ENCODE measurements around the gene PAX7. TPM values are rescaled to one million over a fixed set of nuclear protein-coding genes. Genes with fewer than 3 reads are reported as not detected.

The PAX7 gene
- total RNA-seq, 1 experiment from 2014 or later, result 0.24 TPM

DNA sequence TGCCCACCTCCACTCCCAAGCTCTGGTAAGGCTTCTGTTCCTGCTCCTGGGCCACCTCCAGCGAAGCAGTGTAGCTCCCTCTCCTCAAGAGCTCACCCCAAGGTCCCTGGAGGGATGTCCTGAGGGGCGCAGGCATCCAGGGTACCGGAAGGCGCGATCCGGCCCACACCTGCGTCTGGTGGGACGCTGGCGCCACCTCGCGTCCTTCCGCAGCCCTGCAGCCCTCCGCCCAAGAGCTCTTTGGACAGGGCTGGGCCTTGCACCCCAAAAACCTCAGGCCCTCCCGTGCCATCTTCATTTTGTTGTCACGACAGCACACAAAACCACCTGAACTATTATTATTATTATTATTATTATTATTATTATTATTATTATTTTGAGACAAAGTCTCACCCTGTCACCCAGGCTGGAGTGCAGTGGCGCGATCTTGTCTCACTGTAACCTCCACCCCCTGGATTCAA lies 49.2 kb upstream of the PAX7 start (continued):
- TF ChIP-seq HMGXB4 (CRISPR knock-in tag; IDR thresholded peaks at IDR 0.05) (no peak), OVOL2 (CRISPR knock-in tag; IDR thresholded peaks at IDR 0.05; ENCODE audit: borderline replicate concordance) (no peak), ZBTB21 (CRISPR knock-in tag; IDR thresholded peaks at IDR 0.05; ENCODE audit: borderline replicate concordance) (no peak), SP1 (CRISPR knock-in tag; conservative IDR thresholded peaks at IDR 0.05) (no peak; the same call in 1 of the 2 replicates), RELA (CRISPR knock-in tag; IDR thresholded peaks at IDR 0.05; ENCODE audit: borderline replicate concordance) (no peak), ETV6 (CRISPR knock-in tag; IDR thresholded peaks at IDR 0.05) (no peak)

DNA sequence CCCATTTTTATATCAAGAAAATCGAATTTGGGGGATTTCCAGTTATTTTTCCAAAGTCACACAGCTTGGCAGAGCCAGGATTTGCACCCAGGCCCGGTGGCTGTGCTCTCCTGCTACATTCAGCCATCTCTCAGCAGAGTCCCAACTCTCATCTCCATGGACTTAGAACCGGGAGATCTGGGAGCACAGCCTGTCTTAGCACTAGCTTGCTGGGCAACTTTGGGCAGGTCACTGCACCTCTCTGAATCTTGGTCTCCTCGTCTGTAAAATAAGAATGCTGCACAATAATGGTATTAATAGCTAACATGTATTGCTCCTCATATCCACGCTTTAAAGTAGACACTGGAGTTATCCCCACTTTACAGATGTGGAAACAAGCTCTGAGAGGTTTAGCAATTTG lies 47.8 kb upstream of the PAX7 start:
- Mint-ChIP-seq H3K4me3 (no peak overlapping the region), H3K4me1 (no peaks in the 10 kb centered on the region), H3K27me3 (ENCODE audit: low read depth) (peaks cover 5% of the 10 kb centered on the region), H3K27ac (no peak overlapping the region), H3K9me3 (no peaks in the 10 kb centered on the region), H3K36me3 (no peaks in the 10 kb centered on the region)
- DNase-seq (ENCODE audit: low spot score) (no peak), ATAC-seq (no peak)
- ChIA-PET CTCF (interaction anchor here (0.9 to 8.5 kb wide), 7 partner anchors 27 to 757 kb away, joined by 3 to 130 read pairs (median 7); no protein-coding TSS in a partner anchor), POLR2A (interaction anchor here (1.7 kb wide), 1 partner anchor 14 kb away, joined by 5 read pairs; no protein-coding TSS in a partner anchor)
- TF ChIP-seq IRF1 (CRISPR knock-in tag; IDR thresholded peaks at IDR 0.05) (no peak), GTF2I (CRISPR knock-in tag; conservative IDR thresholded peaks at IDR 0.05) (no peak), NFATC4 (CRISPR knock-in tag; IDR thresholded peaks at IDR 0.05) (no peak), SP1 (CRISPR knock-in tag; conservative IDR thresholded peaks at IDR 0.05) (no peak), RELA (CRISPR knock-in tag; IDR thresholded peaks at IDR 0.05; ENCODE audit: borderline replicate concordance) (no peak), ZNF396 (CRISPR knock-in tag; IDR thresholded peaks at IDR 0.05; ENCODE audit: borderline replicate concordance) (no peak), NR2C2 (CRISPR knock-in tag; IDR thresholded peaks at IDR 0.05) (no peak), CREM (CRISPR knock-in tag; IDR thresholded peaks at IDR 0.05) (no peak), ATF3 (CRISPR knock-in tag; conservative IDR thresholded peaks at IDR 0.05) (no peak), KAT7 (CRISPR knock-in tag; IDR thresholded peaks at IDR 0.05; ENCODE audit: borderline replicate concordance) (no peak), ZNF671 (CRISPR knock-in tag; IDR thresholded peaks at IDR 0.05) (no peak), NFYB (CRISPR knock-in tag; conservative IDR thresholded peaks at IDR 0.05; ENCODE audit: low read depth) (no peak), JUN (CRISPR knock-in tag; IDR thresholded peaks at IDR 0.05) (no peak), TEAD4 (CRISPR knock-in tag; IDR thresholded peaks at IDR 0.05) (no peak), HMGA2 (CRISPR knock-in tag; IDR thresholded peaks at IDR 0.05) (no peak), CBFB (CRISPR knock-in tag; IDR thresholded peaks at IDR 0.05; ENCODE audit: low read depth) (no peak)
- TF ChIP-seq, protein P1, sequence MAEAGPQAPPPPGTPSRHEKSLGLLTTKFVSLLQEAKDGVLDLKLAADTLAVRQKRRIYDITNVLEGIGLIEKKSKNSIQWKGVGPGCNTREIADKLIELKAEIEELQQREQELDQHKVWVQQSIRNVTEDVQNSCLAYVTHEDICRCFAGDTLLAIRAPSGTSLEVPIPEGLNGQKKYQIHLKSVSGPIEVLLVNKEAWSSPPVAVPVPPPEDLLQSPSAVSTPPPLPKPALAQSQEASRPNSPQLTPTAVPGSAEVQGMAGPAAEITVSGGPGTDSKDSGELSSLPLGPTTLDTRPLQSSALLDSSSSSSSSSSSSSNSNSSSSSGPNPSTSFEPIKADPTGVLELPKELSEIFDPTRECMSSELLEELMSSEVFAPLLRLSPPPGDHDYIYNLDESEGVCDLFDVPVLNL (CRISPR knock-in tag; IDR thresholded peaks at IDR 0.05; ENCODE audit: borderline replicate concordance, low read depth), result no peak
- TF ChIP-seq, protein P2, sequence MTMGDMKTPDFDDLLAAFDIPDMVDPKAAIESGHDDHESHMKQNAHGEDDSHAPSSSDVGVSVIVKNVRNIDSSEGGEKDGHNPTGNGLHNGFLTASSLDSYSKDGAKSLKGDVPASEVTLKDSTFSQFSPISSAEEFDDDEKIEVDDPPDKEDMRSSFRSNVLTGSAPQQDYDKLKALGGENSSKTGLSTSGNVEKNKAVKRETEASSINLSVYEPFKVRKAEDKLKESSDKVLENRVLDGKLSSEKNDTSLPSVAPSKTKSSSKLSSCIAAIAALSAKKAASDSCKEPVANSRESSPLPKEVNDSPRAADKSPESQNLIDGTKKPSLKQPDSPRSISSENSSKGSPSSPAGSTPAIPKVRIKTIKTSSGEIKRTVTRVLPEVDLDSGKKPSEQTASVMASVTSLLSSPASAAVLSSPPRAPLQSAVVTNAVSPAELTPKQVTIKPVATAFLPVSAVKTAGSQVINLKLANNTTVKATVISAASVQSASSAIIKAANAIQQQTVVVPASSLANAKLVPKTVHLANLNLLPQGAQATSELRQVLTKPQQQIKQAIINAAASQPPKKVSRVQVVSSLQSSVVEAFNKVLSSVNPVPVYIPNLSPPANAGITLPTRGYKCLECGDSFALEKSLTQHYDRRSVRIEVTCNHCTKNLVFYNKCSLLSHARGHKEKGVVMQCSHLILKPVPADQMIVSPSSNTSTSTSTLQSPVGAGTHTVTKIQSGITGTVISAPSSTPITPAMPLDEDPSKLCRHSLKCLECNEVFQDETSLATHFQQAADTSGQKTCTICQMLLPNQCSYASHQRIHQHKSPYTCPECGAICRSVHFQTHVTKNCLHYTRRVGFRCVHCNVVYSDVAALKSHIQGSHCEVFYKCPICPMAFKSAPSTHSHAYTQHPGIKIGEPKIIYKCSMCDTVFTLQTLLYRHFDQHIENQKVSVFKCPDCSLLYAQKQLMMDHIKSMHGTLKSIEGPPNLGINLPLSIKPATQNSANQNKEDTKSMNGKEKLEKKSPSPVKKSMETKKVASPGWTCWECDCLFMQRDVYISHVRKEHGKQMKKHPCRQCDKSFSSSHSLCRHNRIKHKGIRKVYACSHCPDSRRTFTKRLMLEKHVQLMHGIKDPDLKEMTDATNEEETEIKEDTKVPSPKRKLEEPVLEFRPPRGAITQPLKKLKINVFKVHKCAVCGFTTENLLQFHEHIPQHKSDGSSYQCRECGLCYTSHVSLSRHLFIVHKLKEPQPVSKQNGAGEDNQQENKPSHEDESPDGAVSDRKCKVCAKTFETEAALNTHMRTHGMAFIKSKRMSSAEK (CRISPR knock-in tag; IDR thresholded peaks at IDR 0.05; ENCODE audit: borderline replicate concordance), result no peak
